DND-41 (cell line): Measurements from ENCODE around the gene CERS2.

Experiments
- CTCF ChIP-seq: IDR thresholded peaks from 2 replicates; pipeline ENCODE4 v1.5.1; 2012; ENCODE audit warnings: borderline replicate concordance, low read length, moderate library complexity, mild to moderate bottlenecking; ENCODE audit not compliant: poor library complexity, severe bottlenecking; ENCODE audit errors: extremely low read depth
- EZH2 ChIP-seq: IDR thresholded peaks from 3 replicates; pipeline ENCODE4 v1.6.1; 2012; ENCODE audit warnings: borderline replicate concordance, low read depth, mild to moderate bottlenecking, moderate library complexity, low read length, inconsistent platforms; ENCODE audit not compliant: severe bottlenecking

GRCh38 chr1:150927624-150928023, 47.0 kb downstream of the CERS2 start:
- TF ChIP-seq CTCF (no peak), EZH2 (no peak)
